Esophagus muscularis mucosa (tissue), 4 donors: ENCODE results near the gene TMEM11.

Experiments used
- CTCF ChIP-seq, 3 experiments: fragments of 200-600 bp in 2 of 3; fragments of 450-650 bp in 1 of 3; sonication (generic) in 2 of 3; IDR thresholded peaks; one replicate each; pipeline ENCODE4 v1.5.1; 2017 to 2019; ENCODE audit warnings: antibody characterized with exemption in 3 of 3, mild to moderate bottlenecking in 2 of 3, moderate library complexity in 1 of 3
- EP300 ChIP-seq: sonication (generic); formaldehyde crosslinking; IDR thresholded peaks from one replicate; pipeline ENCODE4 v1.6.1; 2017; ENCODE audit warnings: antibody characterized with exemption
- POLR2A ChIP-seq: fragments of 450-650 bp; IDR thresholded peaks from one replicate; pipeline ENCODE4 v1.6.1; 2017; ENCODE audit warnings: antibody characterized with exemption, moderate library complexity, mild to moderate bottlenecking, low read depth
- POLR2AphosphoS5 ChIP-seq, 2 donors: sonication (generic); formaldehyde crosslinking; IDR thresholded peaks; one replicate each; pipeline ENCODE4 v1.6.1; 2017; ENCODE audit warnings: antibody characterized with exemption in 2 of 2

- TF ChIP-seq CTCF (IDR thresholded peaks at IDR 0.05) (no peak), POLR2AphosphoS5 (IDR thresholded peaks at IDR 0.05) (no peak), POLR2A (no peak), EP300 (no peak)
Observed at GRCh38 chr17:21152731-21153130, 61.2 kb downstream of the TMEM11 start.
